GM23248 (cell line): ENCODE results near the gene TSNAX.

Experiments
- EZH2 ChIP-seq: fragments of 200-600 bp; sonication (generic); IDR thresholded peaks from 2 replicates; pipeline ENCODE4 v1.6.1; 2018; ENCODE audit warnings: antibody characterized with exemption, mild to moderate bottlenecking; ENCODE audit not compliant: insufficient read depth, poor library complexity, severe bottlenecking
- EZH2phosphoT487 ChIP-seq: fragments of 200-600 bp; sonication (generic); IDR thresholded peaks from 2 replicates; pipeline ENCODE4 v1.6.1; 2018; ENCODE audit warnings: antibody characterized with exemption, moderate library complexity, mild to moderate bottlenecking, low read depth; ENCODE audit not compliant: insufficient read depth

- TF ChIP-seq EZH2phosphoT487 (no peak), EZH2 (no peak)
Observed at GRCh38 chr1:231584117-231584516, 55.6 kb downstream of the TSNAX start.
